Stomach (tissue), 9 donors: Measurements from ENCODE around the gene SLAMF9. TPM values are rescaled to one million over a fixed set of nuclear protein-coding genes. Genes with fewer than 3 reads are reported as not detected.

Experiments used
- DNase-seq, 2 donors: peaks; one replicate each; pipeline versions ENCODE4 v3.0.0 to v3.0.0-alpha.2; 2013 to 2019
- H3K27ac ChIP-seq, 5 donors: fragments of 200-600 bp in 4 of 5; sonication (generic) in 4 of 5; one replicate each; pipeline ENCODE4 v1.5.1; 2013 to 2019; ENCODE audit warnings: mild to moderate bottlenecking in 1 of 5, moderate library complexity in 1 of 5
- H3K27me3 ChIP-seq, 3 donors: fragments of 200-600 bp; sonication (generic); one replicate each; pipeline ENCODE4 v1.5.1; 2017 to 2019; ENCODE audit warnings: mixed run types in 1 of 3
- H3K36me3 ChIP-seq, 4 donors: fragments of 200-600 bp; sonication (generic); 1 replicate in 3 of 4; 2 replicates in 1 of 4; pipeline ENCODE4 v1.5.1; 2016 to 2019
- H3K4me1 ChIP-seq, 4 donors: fragments of 200-600 bp; sonication (generic); one replicate each; pipeline ENCODE4 v1.5.1; 2016 to 2019
- H3K4me3 ChIP-seq, 4 donors: fragments of 200-600 bp; sonication (generic) in 3 of 4; one replicate each; pipeline ENCODE4 v1.5.1; 2016 to 2019; ENCODE audit warnings: mild to moderate bottlenecking in 1 of 4
- H3K9me3 ChIP-seq, 4 donors: fragments of 200-600 bp; sonication (generic); one replicate each; pipeline ENCODE4 v1.5.1; 2016 to 2019
- CTCF ChIP-seq, 7 experiments: fragments of 450-650 bp in 4 of 7; fragments of 200-600 bp in 3 of 7; sonication (generic) in 3 of 7; IDR thresholded peaks; one replicate each; pipeline ENCODE4 v1.5.1; 2016 to 2019; ENCODE audit warnings: antibody characterized with exemption in 7 of 7, control low read depth in 2 of 7, mild to moderate bottlenecking in 1 of 7
- EP300 ChIP-seq: sonication (generic); formaldehyde crosslinking; IDR thresholded peaks from one replicate; pipeline ENCODE4 v1.6.1; 2017; ENCODE audit warnings: antibody characterized with exemption
- POLR2A ChIP-seq, 4 donors: fragments of 450-650 bp; IDR thresholded peaks; one replicate each; pipeline ENCODE4 v1.6.1; 2016; ENCODE audit warnings: antibody characterized with exemption in 4 of 4, control low read depth in 2 of 4, mild to moderate bottlenecking in 1 of 4, moderate library complexity in 1 of 4
- POLR2AphosphoS5 ChIP-seq, 3 donors: sonication (generic); formaldehyde crosslinking; IDR thresholded peaks; one replicate each; pipeline ENCODE4 v1.6.1; 2016; ENCODE audit warnings: antibody characterized with exemption in 3 of 3
- WGBS, 5 donors: extraction: QIAGEN DNeasy Blood & Tissue Kit in 3 of 5; methylation state at CpG; one replicate each; pipeline versions ENCODE4 v1.1.5 to v1.1.7; 2013 to 2018; 5-methylcytosine and 5-hydroxymethylcytosine counted together
- intact Hi-C: fragments of 100-400 bp; cut with DNase I; formaldehyde crosslinking; loops from one replicate; pipeline ENCODE4 v1.15.1; 2023; ENCODE audit warnings: low total_unique reads
- polyA plus RNA-seq, 3 donors: library from polyadenylated mRNA; stranded (reverse); fragments of 200-250 nt; gene quantifications; one replicate each; pipeline ENCODE4 v1.2.3, GENCODE V29; 2013
- total RNA-seq, 5 donors: library from RNA; depleted of rRNA; stranded (reverse); fragments of >200 nt; gene quantifications; one replicate each; pipeline versions ENCODE4 v1.1.0 to v1.2.3, GENCODE V29; 2014 to 2016
- donor health status: healthy with polysubstance abuse.
- donor health status: Bipolar disorder and iron deficiency.
- donor health status: healthy.

Gene SLAMF9
- total and polyA plus RNA-seq, 8 donors, result 0.87 TPM; not detected in 7

GRCh38 chr1:159964144-159964543, 10.1 kb upstream of the SLAMF9 start:
- no peaks in the 10 kb centered on the region for H3K36me3 ChIP-seq
- TF ChIP-seq POLR2AphosphoS5 (IDR thresholded peaks at IDR 0.05) (no peak), CTCF (IDR thresholded peaks at IDR 0.05) (no peak), POLR2A (IDR thresholded peaks at IDR 0.05) (no peak), EP300 (no peak)
- 40 to 65% (median 49%) methylated on average over 3 of the region's 3 CpGs for WGBS, 5 donors

GRCh38 chr1:159962176-159962575, 8.1 kb upstream of the SLAMF9 start:
- Histone ChIP-seq H3K36me3 (no peaks in the 10 kb centered on the region), H3K27ac (peak overlapping the region; percentile 69 to 80 (median 73)), H3K9me3 (no peaks in the 10 kb centered on the region), H3K4me1 (peaks cover 0 to 9% (median 8%) of the 10 kb centered on the region in 4 donors), H3K4me3 (peak overlapping the region in 3 of 4 donors; percentile 25 to 34 (median 28)), H3K27me3 (no peaks in the 10 kb centered on the region)
- intact Hi-C loops, result no loop called here
- TF ChIP-seq CTCF (IDR thresholded peaks at IDR 0.05), result no peak
- no peak for TF ChIP-seq EP300
- no peak for TF ChIP-seq POLR2AphosphoS5 (IDR thresholded peaks at IDR 0.05)
- no peak for TF ChIP-seq POLR2A (IDR thresholded peaks at IDR 0.05)
- DNase-seq, result no peak
- 83 to 90% (median 88%) methylated on average over 11 of the region's 11 CpGs for WGBS, 5 donors

More at GRCh38 chr1:159964144-159964543, 10.1 kb upstream of the SLAMF9 start:
- DNase-seq, result no peak
- no peak overlapping the region for H3K27ac ChIP-seq
- peak overlapping the region in 2 of 4 donors; percentile 28 to 34 for H3K4me3 ChIP-seq
- no peaks in the 10 kb centered on the region for H3K9me3 ChIP-seq
- H3K4me1 ChIP-seq, result no peaks in the 10 kb centered on the region
- intact Hi-C loops, result no loop called here
- no peaks in the 10 kb centered on the region for H3K27me3 ChIP-seq

GRCh38 chr1:159961636-159962035, 7.6 kb upstream of the SLAMF9 start:
- H3K27ac ChIP-seq, result peak overlapping the region; percentile 69 to 80 (median 73)
- no peak for TF ChIP-seq CTCF (IDR thresholded peaks at IDR 0.05)
- no peak for TF ChIP-seq POLR2A (IDR thresholded peaks at IDR 0.05)
- TF ChIP-seq EP300, result no peak
- TF ChIP-seq POLR2AphosphoS5 (IDR thresholded peaks at IDR 0.05), result no peak
- no peaks in the 10 kb centered on the region for H3K9me3 ChIP-seq
- H3K27me3 ChIP-seq, result no peaks in the 10 kb centered on the region
- H3K4me3 ChIP-seq, result peak overlapping the region; percentile 5 to 34 (median 26)
- peaks cover 0 to 9% (median 8%) of the 10 kb centered on the region in 4 donors for H3K4me1 ChIP-seq
- H3K36me3 ChIP-seq, result no peaks in the 10 kb centered on the region
- intact Hi-C loops, result no loop called here
- WGBS, 5 donors, result 63 to 88% (median 66%) methylated on average over 14 to 15 of the region's 15 CpGs
- DNase-seq, result peak in 1 of 2 donors; percentile 27

GRCh38 chr1:159960721-159961381, 6.8 kb upstream of the SLAMF9 start:
- H3K27me3 ChIP-seq, result no peaks in the 10 kb centered on the region
- peaks cover 0 to 9% (median 8%) of the 10 kb centered on the region in 4 donors for H3K4me1 ChIP-seq
- WGBS, 5 donors, result 17 to 27% (median 24%) methylated on average over 5 of the region's 5 CpGs
- intact Hi-C loops, result no loop called here
- H3K36me3 ChIP-seq, result no peaks in the 10 kb centered on the region
- peak overlapping the region; percentile 72 to 80 (median 77) for H3K27ac ChIP-seq
- peak; percentile 72 to 86 for DNase-seq
- TF ChIP-seq POLR2AphosphoS5 (IDR thresholded peaks at IDR 0.05), result peak in 1 of 3 donors; percentile 62
- no peak for TF ChIP-seq EP300
- H3K4me3 ChIP-seq, result peak overlapping the region; percentile 5 to 34 (median 26)
- H3K9me3 ChIP-seq, result no peaks in the 10 kb centered on the region

GRCh38 chr1:159959451-159959850, 5.4 kb upstream of the SLAMF9 start:
- Histone ChIP-seq H3K27me3 (no peaks in the 10 kb centered on the region), H3K9me3 (no peaks in the 10 kb centered on the region), H3K36me3 (no peaks in the 10 kb centered on the region), H3K27ac (peak overlapping the region in 1 of 5 donors; percentile 42), H3K4me3 (no peak overlapping the region), H3K4me1 (peaks cover 0 to 9% (median 8%) of the 10 kb centered on the region in 4 donors)
- TF ChIP-seq EP300 (no peak), CTCF (IDR thresholded peaks at IDR 0.05) (no peak), POLR2A (IDR thresholded peaks at IDR 0.05) (no peak), POLR2AphosphoS5 (IDR thresholded peaks at IDR 0.05) (no peak)
- intact Hi-C loops, result no loop called here
- DNase-seq, result peak in 1 of 2 donors; percentile 52
- WGBS, 5 donors, result 56 to 73% (median 69%) methylated on average over 4 of the region's 4 CpGs
